GM23338 (cell line): ENCODE data around the gene ADORA1.

ENCODE experiments used
- CTCF ChIP-seq, 2 experiments: fragments of 200-600 bp in 1 of 2; sonication (generic) in 1 of 2; conservative IDR thresholded peaks; 2 replicates each; pipeline versions ENCODE4 v1.5.1 to v1.6.1; 2016 to 2017; ENCODE audit warnings: antibody characterized with exemption in 2 of 2, low read depth in 2 of 2, mild to moderate bottlenecking in 2 of 2, moderate library complexity in 1 of 2
- POLR2AphosphoS5 ChIP-seq: IDR thresholded peaks from 2 replicates; pipeline ENCODE4 v1.6.1; 2016; ENCODE audit warnings: antibody characterized with exemption, low read depth

- TF ChIP-seq POLR2AphosphoS5 (no peak), CTCF (conservative IDR thresholded peaks at IDR 0.05; ENCODE audit: low read depth in 2 of 2) (no peak)
These were observed 44.0 kb downstream of the ADORA1 start for GRCh38 chr1:203171341-203172183.
